K562 (cell line): ENCODE data around the gene PSMD8.

Source experiments
- POU5F1 ChIP-seq: fragments of 150-350 bp; IDR thresholded peaks from 2 replicates; pipeline ENCODE4 v1.6.1; 2014; ENCODE audit warnings: borderline replicate concordance, low read length, low read depth, mild to moderate bottlenecking; ENCODE audit not compliant: partially characterized antibody
- SMC3 ChIP-seq: conservative IDR thresholded peaks from 2 replicates; pipeline ENCODE4 v1.6.1; 2011; ENCODE audit warnings: low read depth, low read length, improper control_type of control experiment; ENCODE audit not compliant: insufficient read depth
- TAL1 ChIP-seq: fragments of 450-650 bp; IDR thresholded peaks from 2 replicates; pipeline ENCODE4 v1.6.1; 2016; ENCODE audit warnings: mild to moderate bottlenecking
- TF ChIP-seq, protein P1 (sequence below), 3 experiments: IDR thresholded peaks in 2 of 3; conservative IDR thresholded peaks in 1 of 3; 2 replicates each; pipeline ENCODE4 v1.5.1; 2011 to 2012; ENCODE audit warnings: low read length in 3 of 3, mild to moderate bottlenecking in 3 of 3, control low read depth in 2 of 3, improper control_type of control experiment in 1 of 3, inconsistent platforms in 1 of 3, low read depth in 1 of 3, mixed read lengths in 1 of 3, moderate library complexity in 1 of 3; ENCODE audit not compliant: insufficient read depth in 2 of 3
- TF ChIP-seq, protein P2 (sequence below): fragments of 250-450 bp; sonication (Bioruptor Pico); IDR thresholded peaks from 2 replicates; pipeline ENCODE4 v1.5.0; 2020; ENCODE audit warnings: mild to moderate bottlenecking, borderline replicate concordance

DNA sequence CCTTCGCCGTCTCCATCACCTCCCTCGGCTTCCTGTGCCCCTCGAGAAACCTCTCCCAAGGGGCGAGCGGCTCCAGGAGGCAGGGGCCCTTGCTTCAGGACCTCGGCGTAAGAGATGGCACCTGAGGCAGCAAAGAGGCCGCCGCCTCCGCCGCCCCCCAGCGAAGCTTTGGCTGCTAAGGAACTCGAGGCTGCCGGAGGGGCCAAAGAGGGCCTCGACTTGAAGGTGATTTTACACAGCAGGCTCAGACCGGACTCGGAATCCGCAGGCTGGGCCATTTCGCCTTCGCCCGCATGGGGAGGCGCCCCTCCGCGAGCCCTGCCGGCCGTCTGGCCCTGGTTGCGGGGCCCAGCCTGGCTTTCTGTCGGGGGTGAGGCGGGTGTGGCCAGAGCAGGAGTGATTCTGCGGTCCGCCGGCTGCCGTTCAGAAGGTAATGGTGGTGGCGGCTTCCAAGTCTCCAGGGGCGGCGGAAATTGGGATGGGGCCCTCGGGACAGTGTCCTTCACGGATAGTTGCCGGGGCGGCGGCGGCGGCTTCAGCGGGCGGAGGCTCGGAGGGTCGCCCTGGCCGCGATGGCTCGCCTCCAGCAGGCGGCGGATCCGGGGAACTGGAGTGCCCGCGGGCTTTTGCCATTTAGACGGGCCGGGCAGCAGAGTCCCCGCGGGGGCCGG is 12.1 kb downstream of the PSMD8 start:
- no peak for TF ChIP-seq TAL1
- TF ChIP-seq, protein P1, sequence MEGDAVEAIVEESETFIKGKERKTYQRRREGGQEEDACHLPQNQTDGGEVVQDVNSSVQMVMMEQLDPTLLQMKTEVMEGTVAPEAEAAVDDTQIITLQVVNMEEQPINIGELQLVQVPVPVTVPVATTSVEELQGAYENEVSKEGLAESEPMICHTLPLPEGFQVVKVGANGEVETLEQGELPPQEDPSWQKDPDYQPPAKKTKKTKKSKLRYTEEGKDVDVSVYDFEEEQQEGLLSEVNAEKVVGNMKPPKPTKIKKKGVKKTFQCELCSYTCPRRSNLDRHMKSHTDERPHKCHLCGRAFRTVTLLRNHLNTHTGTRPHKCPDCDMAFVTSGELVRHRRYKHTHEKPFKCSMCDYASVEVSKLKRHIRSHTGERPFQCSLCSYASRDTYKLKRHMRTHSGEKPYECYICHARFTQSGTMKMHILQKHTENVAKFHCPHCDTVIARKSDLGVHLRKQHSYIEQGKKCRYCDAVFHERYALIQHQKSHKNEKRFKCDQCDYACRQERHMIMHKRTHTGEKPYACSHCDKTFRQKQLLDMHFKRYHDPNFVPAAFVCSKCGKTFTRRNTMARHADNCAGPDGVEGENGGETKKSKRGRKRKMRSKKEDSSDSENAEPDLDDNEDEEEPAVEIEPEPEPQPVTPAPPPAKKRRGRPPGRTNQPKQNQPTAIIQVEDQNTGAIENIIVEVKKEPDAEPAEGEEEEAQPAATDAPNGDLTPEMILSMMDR (IDR thresholded peaks at IDR 0.05 in 2 of 3, conservative IDR thresholded peaks at IDR 0.05 in 1 of 3; ENCODE audit: insufficient read depth in 2 of 3, low read depth in 1 of 3, low read length in 3 of 3) = no peak
- TF ChIP-seq, protein P2, sequence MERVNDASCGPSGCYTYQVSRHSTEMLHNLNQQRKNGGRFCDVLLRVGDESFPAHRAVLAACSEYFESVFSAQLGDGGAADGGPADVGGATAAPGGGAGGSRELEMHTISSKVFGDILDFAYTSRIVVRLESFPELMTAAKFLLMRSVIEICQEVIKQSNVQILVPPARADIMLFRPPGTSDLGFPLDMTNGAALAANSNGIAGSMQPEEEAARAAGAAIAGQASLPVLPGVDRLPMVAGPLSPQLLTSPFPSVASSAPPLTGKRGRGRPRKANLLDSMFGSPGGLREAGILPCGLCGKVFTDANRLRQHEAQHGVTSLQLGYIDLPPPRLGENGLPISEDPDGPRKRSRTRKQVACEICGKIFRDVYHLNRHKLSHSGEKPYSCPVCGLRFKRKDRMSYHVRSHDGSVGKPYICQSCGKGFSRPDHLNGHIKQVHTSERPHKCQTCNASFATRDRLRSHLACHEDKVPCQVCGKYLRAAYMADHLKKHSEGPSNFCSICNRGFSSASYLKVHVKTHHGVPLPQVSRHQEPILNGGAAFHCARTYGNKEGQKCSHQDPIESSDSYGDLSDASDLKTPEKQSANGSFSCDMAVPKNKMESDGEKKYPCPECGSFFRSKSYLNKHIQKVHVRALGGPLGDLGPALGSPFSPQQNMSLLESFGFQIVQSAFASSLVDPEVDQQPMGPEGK (CRISPR knock-in tag) = no peak
- no peak for TF ChIP-seq POU5F1
- no peak for TF ChIP-seq SMC3
